ENCODE data around the gene SESN1.

DNA sequence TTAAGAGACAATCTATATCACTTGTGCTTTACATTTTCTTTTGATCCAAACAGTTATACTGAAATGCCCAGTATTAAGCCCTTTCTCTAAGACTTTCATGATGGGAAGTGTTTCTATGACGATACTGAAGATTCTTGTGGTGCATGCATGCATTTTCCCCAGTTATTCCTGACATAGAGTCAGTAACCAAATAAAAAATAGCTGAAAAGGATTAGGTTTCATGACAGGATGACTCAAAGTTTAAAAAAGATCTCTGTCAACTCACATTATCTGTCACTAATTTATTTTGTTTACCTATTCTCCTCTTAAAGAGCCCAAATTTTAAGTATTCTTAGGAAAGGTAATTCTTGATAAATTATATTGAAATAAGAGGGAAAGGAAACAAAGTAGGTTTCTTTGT, 98.4 kb downstream of the SESN1 start:
- TF ChIP-seq POLR2A (IDR thresholded peaks at IDR 0.05; ENCODE audit: low read depth, low read length) (no peak), TAF1 (IDR thresholded peaks at IDR 0.05; ENCODE audit: borderline replicate concordance, low read depth, low read length) (no peak)

All from GM12892 (cell line).